Cardiac fibroblast (primary cell): ENCODE data around the gene EIF4B.

ENCODE experiments used
- DNase-seq, 2 donors: peaks; one replicate each; pipeline versions ENCODE4 v3.0.0 to v3.0.0-alpha.2; 2010; ENCODE audit warnings: low read depth in 2 of 2
- H3K4me3 ChIP-seq, 2 donors: replicated peaks in 1 of 2; 1 replicate in 1 of 2; 2 replicates in 1 of 2; pipeline ENCODE4 v1.5.1; 2011; ENCODE audit warnings: low read depth in 2 of 2, low read length in 2 of 2, mild to moderate bottlenecking in 2 of 2, moderate library complexity in 1 of 2
- TF ChIP-seq, protein P1 (sequence below): IDR thresholded peaks from one replicate; pipeline ENCODE4 v1.5.1; 2011; ENCODE audit warnings: low read depth, mild to moderate bottlenecking, low read length, inconsistent platforms

Gene EIF4B

DNA sequence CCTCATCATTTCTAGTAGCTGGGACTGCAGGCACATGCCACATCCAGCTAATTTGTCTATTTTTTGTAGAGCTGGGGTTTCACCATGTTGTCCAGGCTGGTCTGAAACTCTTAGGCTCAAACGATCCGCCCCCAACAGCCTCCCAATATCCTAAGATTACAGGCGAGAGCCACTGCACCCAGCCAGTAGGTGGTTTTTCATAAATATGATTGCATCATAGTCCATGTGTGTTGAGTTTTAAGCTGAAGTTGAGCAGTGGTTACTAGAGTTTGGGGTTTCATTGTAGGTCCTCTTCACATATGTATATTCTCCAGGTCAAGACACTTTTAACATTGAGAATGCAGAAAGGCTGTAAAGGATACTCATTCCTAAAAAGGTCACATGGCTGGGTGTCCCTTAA is 30.5 kb downstream of the EIF4B start:
- H3K4me3 ChIP-seq: no peak overlapping the region
- DNase-seq: no peak
- TF ChIP-seq, protein P1, sequence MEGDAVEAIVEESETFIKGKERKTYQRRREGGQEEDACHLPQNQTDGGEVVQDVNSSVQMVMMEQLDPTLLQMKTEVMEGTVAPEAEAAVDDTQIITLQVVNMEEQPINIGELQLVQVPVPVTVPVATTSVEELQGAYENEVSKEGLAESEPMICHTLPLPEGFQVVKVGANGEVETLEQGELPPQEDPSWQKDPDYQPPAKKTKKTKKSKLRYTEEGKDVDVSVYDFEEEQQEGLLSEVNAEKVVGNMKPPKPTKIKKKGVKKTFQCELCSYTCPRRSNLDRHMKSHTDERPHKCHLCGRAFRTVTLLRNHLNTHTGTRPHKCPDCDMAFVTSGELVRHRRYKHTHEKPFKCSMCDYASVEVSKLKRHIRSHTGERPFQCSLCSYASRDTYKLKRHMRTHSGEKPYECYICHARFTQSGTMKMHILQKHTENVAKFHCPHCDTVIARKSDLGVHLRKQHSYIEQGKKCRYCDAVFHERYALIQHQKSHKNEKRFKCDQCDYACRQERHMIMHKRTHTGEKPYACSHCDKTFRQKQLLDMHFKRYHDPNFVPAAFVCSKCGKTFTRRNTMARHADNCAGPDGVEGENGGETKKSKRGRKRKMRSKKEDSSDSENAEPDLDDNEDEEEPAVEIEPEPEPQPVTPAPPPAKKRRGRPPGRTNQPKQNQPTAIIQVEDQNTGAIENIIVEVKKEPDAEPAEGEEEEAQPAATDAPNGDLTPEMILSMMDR: no peak

DNA sequence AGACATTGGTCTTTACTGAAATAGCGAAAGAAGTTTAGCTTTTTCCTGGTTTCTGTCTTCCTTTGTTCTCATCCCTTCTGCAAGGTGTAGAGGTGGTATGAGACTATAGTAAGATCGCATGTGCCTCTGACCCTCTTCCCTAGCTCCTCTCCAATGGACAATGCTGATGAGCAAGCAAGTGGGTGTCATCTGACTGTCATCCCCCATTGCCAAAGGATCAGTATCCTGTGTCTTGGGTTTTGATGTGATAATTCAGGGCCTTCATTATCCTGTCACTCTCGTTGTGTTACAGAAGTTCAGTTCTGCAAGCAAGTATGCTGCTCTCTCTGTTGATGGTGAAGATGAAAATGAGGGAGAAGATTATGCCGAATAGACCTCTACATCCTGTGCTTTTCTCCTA is 33.6 kb downstream of the EIF4B start:
- no peak for DNase-seq
- TF ChIP-seq, protein P1: no peak
- H3K4me3 ChIP-seq: no peak overlapping the region

DNA sequence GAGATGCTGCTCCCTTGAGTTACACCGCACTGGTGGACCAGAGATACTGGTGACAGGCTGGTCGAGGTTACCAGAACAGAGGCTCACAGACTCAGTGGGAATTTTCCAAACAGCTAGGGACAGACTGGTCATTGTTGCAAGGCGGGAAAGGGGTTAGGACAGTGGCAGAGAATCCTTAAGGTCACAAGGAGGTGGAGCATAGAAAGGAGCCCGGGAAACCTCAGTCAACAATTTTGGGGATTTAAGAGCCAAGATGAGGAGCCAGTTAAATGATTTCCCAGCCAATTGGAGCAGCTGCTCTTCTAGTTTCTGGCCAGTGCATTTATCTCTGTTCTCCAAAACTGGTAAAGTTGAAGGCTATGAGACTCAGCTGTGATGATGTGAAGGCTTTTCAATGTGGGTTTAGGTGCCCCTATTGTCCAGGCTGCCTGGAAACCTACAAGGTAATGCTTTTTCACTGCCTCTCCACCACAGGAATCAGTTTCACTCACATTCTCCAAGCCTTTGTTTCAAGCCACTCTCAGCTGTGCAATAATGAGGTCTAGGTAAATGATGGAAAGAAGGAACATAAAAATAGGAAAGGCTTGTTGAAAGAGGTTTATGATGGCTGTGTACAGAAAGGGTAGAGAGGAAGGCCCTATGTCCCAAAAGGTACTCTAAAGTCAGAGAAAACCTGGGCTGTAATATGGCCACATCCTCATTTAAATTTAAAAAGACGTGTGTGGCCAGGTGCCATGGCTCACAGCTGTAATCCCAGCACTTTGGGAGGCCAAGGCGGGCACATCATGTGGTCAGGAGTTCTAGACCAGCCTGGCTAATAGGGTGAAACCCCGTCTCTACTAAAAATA is 36.6 kb downstream of the EIF4B start:
- no peak overlapping the region for H3K4me3 ChIP-seq
- TF ChIP-seq, protein P1: no peak
- DNase-seq: no peak

DNA sequence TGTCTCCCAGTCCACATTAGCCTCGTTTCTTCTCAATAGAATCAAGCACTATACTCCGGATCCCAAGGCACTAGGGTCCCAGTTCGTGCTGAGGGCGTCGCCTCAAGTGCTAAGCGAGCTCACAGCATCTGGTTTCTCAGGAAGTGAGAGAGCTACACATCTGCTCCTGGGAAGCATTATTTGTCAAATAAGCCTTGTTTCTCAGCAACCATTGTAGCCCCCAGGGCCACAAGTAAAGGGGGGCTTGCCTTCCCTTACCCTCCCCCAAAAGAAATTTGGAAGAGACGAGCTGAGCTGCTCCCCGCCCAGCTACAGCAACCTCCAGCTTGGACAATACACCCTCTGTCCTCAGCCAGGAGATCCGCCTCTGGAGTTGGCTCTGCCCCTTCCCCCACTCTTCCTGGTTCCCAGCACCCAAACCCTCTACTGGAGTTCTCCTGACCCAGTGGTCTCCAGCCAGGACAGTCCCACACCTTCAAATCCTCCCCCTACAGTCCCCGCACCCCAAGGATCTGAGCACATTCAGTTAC is 37.9 kb downstream of the EIF4B start:
- TF ChIP-seq, protein P1: no peak
- H3K4me3 ChIP-seq: no peak overlapping the region
- peak; percentile 31 to 40 for DNase-seq

DNA sequence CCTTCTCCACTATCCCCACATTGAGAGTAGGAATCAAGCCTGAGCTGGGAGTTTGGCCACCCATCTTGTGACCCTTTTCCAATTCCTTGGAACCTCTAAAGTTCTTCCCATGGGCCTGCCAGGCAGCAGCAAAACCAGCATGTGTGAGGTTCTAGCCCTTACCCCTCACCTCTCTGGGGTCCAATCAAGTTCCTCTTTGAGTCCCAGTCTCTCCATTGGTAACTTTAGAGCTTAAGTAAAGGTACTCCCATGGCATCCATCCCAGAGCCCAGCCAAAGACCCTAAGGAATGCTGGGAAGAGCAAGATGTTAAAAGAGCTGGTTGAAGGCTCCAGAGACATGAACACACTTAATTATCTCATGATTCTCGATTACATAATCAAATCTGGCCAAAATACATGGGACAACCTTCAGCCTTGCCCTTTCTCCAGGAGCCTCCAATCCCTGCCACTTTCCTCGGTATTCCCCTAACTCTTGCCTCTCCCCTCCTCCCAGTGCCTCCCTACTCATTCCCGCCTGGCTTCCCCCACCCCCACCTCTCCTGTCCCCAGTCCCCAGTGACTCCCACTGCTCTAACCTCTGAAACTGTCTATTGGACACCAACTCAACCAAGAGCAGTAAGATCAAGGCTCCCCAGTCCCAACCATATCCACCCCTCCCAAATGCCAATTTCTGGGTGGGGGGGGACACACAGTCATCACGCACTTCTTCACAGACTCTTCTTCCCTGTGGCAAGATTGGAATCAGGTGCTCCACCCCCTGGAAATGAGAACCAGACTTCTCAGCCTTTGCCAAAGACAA is 38.8 kb downstream of the EIF4B start:
- peak in 1 of 2 donors; percentile 13 for DNase-seq
- TF ChIP-seq, protein P1: no peak
- H3K4me3 ChIP-seq: no peak overlapping the region

DNA sequence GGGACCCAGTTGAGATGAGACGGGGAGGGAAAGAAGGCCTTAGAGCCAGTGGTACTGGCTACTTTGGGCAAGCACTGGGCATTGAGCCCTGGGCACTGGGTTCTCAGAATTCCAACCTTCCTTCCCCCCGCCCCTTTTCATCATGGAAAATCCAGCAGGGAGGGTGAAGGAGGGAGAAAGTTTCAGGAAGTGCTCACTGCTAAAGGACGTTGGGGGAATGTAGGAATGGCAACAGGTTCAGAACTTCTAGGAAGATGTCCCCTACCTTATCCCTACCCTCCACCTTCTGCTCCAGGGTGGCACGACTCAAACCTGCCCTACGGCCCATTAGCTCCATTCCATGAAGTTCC is 39.4 kb downstream of the EIF4B start:
- H3K4me3 ChIP-seq: peak overlapping the region; percentile 71 to 85
- TF ChIP-seq, protein P1: no peak

More for the DNA sequence above, 39.4 kb downstream of the EIF4B start:
- no peak for DNase-seq
